ENCODE data around the gene NCAPH2.

Gene NCAPH2

DNA sequence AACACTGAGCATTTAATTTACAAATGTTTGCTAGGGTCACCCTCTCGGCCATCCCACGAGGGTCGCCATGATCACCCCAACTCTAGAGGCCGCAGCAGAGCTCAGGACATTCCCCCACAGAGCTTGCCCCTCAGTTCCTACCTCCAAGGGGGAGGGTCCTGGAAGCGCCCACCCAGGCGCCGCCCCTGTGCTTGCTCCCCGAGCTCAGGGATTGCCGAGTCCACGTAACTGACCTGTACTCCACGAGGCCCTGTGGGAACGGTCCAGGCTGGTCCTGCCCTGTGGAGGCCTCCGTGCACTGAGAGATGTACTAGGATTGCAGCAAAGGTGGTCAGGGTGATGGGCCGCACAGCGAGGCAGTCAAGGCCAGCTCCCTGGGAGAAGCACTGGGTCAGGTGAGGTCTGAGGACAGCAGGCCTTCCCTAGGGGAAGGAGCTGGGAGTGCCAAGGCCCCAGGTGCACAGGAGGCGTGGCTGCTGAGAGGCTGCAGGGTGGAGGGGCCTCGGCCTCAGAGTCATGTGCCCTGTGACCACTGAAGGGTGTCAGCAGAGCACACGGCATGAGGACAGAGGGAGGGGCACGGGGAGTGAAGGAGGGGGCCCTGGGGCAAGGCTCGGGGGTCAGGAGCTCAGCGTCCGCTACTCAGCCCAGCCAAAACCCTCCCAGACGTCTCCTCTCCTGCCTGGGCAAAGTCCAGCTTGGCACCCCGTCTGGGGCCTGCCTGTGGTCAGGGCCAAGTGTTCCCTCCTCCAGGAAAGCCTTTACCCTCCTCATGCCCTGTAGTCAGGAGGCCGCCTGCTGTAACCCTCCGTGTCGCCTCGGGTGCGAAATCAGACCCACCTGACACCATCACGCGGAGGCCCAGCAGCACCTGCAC, 23.8 kb upstream of the NCAPH2 start:
- ChIA-PET POLR2A (ENCODE audit: low non-redundant PET) (no interaction called here), CTCF (interaction anchor here (0.5 to 1.0 kb wide), 2 partner anchors 14 to 85 kb away, joined by 3 to 4 read pairs; no protein-coding TSS in a partner anchor)
- TF ChIP-seq, protein P1, sequence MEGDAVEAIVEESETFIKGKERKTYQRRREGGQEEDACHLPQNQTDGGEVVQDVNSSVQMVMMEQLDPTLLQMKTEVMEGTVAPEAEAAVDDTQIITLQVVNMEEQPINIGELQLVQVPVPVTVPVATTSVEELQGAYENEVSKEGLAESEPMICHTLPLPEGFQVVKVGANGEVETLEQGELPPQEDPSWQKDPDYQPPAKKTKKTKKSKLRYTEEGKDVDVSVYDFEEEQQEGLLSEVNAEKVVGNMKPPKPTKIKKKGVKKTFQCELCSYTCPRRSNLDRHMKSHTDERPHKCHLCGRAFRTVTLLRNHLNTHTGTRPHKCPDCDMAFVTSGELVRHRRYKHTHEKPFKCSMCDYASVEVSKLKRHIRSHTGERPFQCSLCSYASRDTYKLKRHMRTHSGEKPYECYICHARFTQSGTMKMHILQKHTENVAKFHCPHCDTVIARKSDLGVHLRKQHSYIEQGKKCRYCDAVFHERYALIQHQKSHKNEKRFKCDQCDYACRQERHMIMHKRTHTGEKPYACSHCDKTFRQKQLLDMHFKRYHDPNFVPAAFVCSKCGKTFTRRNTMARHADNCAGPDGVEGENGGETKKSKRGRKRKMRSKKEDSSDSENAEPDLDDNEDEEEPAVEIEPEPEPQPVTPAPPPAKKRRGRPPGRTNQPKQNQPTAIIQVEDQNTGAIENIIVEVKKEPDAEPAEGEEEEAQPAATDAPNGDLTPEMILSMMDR (conservative IDR thresholded peaks at IDR 0.05; ENCODE audit: low read depth): no peak
- DNase-seq (ENCODE audit: low spot score): no peak
- H3K27ac ChIP-seq: peak overlapping the region; percentile 13; the same call in 1 of the 2 replicates

DNA sequence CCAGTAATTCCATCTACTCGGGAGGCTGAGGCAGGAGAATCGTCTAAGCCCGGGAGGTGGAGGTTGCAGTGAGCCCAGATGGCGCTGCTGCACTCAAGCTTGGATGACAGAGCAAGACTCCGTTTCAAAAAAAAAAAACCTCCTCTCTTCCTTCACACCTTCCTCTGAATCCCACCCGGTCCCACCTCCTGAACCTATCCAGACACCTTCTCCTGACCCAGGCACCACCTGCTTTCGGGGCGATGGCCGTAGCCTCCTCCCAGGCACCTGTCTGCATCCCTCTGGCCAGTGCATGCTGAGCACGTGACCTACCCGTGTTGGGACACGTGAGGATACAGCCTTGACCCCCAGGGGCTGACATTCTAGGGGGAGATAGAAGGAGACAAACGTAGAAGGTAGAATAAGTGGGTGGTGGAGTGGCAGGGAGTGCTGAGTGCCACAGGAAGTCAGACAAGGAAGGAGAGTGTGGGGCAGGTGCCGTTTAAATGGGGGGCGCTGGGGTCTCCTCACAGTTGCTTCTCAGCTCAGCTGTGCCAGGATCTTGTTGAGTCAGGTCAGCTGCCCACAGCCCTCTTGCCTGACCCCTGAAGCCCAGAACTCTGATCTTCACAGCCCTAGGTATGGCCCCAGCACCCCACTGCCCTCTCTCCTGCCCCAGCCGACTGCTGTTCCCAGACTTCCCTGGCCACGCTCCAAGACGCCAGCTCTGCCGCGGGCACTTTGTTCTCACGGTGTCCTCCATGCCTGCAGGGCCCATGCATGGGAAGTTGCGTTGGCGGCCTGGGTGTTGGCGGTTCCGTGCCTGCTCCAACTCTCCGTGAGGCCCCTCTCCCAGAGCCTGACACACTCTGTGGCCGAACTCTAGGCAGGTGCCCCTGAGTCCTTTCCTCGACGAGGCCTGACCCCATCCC, 22.5 kb upstream of the NCAPH2 start:
- DNase-seq (ENCODE audit: low spot score): no peak

DNA sequence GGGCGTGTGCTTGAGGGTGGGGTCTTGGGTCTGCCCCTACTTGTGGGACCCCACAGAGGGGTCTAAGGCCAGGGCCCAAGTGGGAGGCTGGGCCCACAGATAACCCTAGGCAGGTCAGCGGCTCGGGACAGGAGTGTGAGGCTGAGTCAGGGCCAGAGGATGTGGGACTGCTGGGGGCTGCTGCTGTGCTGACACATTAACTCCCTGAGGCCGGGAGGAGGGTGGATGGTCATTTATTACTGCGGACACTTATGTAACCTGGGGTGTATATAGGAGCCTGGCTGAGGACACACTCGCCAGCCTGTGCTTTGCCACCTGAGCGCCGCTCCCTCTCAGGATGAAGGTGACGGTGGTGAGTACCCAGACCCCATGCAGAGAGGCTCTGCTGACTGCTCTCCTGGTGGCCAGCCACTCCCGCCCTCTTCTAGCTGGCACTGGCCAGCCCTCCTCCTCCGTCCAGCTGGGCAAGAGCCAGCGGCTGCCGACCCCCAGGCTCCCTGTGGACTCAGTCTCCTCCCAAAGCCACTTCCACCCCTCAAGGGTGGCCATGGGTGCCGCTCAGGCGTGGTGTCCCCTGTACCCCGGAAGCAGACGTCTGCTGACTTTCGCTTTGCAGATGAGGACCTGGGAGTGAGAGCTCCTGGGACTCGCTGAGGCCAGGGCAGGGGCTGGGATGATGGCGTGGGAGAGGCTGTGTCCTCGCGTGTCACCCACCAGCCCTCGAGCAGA, 21.3 kb upstream of the NCAPH2 start, which contains the start of gene MIOX:
TSS of gene MIOX (plus strand) at position 299 of the 729 bp plus-strand sequence. CDS start at position 338, 39 bp downstream.
- TF ChIP-seq, protein P1 (conservative IDR thresholded peaks at IDR 0.05; ENCODE audit: low read depth): no peak
- POLR2A ChIA-PET (ENCODE audit: low non-redundant PET): no interaction called here
- no peak for DNase-seq (ENCODE audit: low spot score)
- no peak within 1 kb of the TSS for H3K27ac ChIP-seq
- CTCF ChIA-PET: interaction anchor here (0.5 to 0.6 kb wide), 3 partner anchors 10 to 409 kb away, joined by 3 to 6 read pairs (median 5); no protein-coding TSS in a partner anchor

More for the DNA sequence above, 22.5 kb upstream of the NCAPH2 start:
- POLR2A ChIA-PET (ENCODE audit: low non-redundant PET): interaction anchor here (0.5 kb wide), 1 partner anchor 22 kb away, joined by 6 read pairs; no protein-coding TSS in a partner anchor
- H3K27ac ChIP-seq: no peak overlapping the region
- TF ChIP-seq, protein P1 (conservative IDR thresholded peaks at IDR 0.05; ENCODE audit: low read depth): no peak
- CTCF ChIA-PET: interaction anchor here (0.6 kb wide), 1 partner anchor 47 kb away, joined by 3 read pairs; no protein-coding TSS in a partner anchor

DNA sequence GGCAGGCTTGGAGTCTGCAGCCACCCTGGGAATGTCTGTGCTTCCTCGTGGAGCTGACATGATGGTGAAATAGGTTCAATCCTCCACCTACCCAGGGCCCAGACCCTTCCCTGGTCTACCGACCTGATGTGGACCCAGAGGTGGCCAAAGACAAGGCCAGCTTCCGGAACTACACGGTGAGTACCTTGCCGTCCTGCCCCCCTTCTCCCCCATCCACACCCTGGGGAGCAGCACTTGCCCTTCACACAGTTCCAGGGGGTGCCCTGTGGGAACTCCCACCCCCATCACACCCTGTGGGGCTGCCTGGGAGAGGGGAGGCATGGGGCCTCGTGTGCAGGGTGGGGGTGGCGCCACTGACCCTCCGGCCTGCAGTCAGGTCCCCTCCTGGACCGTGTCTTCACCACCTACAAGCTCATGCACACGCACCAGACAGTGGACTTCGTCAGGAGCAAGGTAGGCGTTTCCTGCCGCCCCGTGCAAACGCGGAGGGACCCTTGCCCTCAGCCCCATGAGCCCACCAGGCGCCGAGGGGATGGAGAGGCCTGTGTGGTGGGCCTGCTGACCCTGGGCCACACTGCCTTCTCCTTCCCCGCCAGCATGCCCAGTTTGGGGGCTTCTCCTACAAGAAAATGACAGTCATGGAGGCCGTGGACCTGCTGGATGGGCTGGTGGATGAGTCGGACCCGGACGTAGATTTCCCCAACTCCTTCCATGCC, 20.6 kb upstream of the NCAPH2 start:
- POLR2A ChIA-PET (ENCODE audit: low non-redundant PET): no interaction called here

DNA sequence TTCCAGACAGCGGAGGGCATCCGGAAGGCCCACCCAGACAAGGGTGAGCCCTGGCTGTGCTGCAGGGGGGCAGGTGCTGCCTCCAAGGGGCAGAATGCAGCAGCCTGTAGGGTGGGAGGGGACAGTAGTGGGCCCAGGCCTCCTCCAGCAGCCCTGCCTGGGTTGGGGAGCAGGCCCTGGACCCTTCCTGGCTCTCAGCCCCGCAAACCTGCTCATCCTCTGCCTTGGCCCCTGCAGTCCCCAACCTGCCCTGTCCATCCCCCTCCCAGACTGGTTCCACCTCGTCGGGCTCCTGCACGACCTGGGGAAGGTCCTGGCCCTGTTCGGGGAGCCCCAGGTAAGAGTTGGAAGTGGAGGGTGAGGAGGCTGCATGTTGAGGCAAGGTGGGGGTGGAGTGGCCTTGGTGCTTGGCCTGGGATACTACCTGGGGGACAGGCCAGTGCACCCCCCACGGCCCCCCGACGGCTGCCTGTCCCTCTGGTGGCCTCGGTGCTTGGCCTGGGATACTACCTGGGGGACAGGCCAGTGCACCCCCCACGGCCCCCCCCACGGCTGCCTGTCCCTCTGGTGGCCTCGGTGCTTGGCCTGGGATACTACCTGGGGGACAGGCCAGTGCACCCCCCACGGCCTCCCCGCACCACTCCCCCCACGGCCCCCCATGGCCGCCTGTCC, 19.9 kb upstream of the NCAPH2 start:
- POLR2A ChIA-PET (ENCODE audit: low non-redundant PET): no interaction called here
- TF ChIP-seq, protein P1 (conservative IDR thresholded peaks at IDR 0.05; ENCODE audit: low read depth): no peak
- no peak overlapping the region for H3K27ac ChIP-seq
- CTCF ChIA-PET: no interaction called here
- DNase-seq (ENCODE audit: low spot score): no peak

More for the DNA sequence above, 20.6 kb upstream of the NCAPH2 start:
- TF ChIP-seq, protein P1 (conservative IDR thresholded peaks at IDR 0.05; ENCODE audit: low read depth): no peak
- no peak for DNase-seq (ENCODE audit: low spot score)
- no peak overlapping the region for H3K27ac ChIP-seq
- CTCF ChIA-PET: interaction anchor here (0.6 kb wide), 2 partner anchors 11 to 410 kb away, joined by 5 to 6 read pairs; no protein-coding TSS in a partner anchor

Measured in RWPE1 (cell line).